ENCODE data around the gene FHOD3. TPM values are rescaled to one million over a fixed set of nuclear protein-coding genes. Genes with fewer than 3 reads are reported as not detected.

FHOD3 gene
- total and polyA plus RNA-seq, 2 of the 4 experiments (the other 2 are of a cell fraction) = 14.6 to 16.0 TPM

GRCh38 chr18:36578871-36579710 lies 281.6 kb downstream of the FHOD3 start:
- dilution Hi-C loops (cut with HindIII; ENCODE audit: low sequenced_read_pairs, unreplicated experiment) = no loop called here

More at GRCh38 chr18:36578871-36579710, 281.6 kb downstream of the FHOD3 start:
- DNase-seq (peak; percentile 62), ATAC-seq (ENCODE audit: low read depth) (peak; percentile 15; the same call in 1 of the 2 replicates)
- in situ Hi-C loops (cut with MboI; ENCODE audit: low sequenced_read_pairs) (no loop called here), intact Hi-C loops (cut with micrococcal nuclease) (loop anchor here (2.0 to 10.0 kb wide), 2 partner anchors 110 to 484 kb away; no protein-coding TSS in a partner anchor)
- Histone ChIP-seq H4K91ac (ENCODE audit: insufficient read depth, low read depth, low read length) (peak overlapping the region; percentile 98), H2BK5ac (ENCODE audit: low read depth, low read length, poor library complexity, severe bottlenecking) (peak overlapping the region; percentile 90), H3K27ac (ENCODE audit: insufficient read depth, low read length) (peak overlapping the region; percentile 89), H2AK9ac (replicated peaks; ENCODE audit: low read depth, low read length, poor library complexity) (peak overlapping the region; percentile 51), H2AK5ac (ENCODE audit: low read depth, low read length) (peak overlapping the region; percentile 94), H4K20me1 (ENCODE audit: insufficient read depth, low read length) (no peaks in the 10 kb centered on the region), H3K36me3 (ENCODE audit: control insufficient read depth, insufficient read depth, low read length) (no peaks in the 10 kb centered on the region), H2BK120ac (ENCODE audit: low read depth, low read length) (peak overlapping the region; percentile 99), H3K9me1 (ENCODE audit: insufficient read depth, low read length) (peaks cover 22% of the 10 kb centered on the region), H3K23ac (ENCODE audit: low read depth, low read length) (peak overlapping the region; percentile 90), H3K18ac (ENCODE audit: low read depth, low read length) (peak overlapping the region; percentile 94), H3K56ac (ENCODE audit: extremely low read depth, insufficient read depth, low read length) (peak overlapping the region; percentile 68; the same call in 1 of the 2 replicates), H2BK15ac (ENCODE audit: low read depth, low read length) (peak overlapping the region; percentile 97; the same call in 2 of the 3 replicates), H3K27me3 (ENCODE audit: control insufficient read depth, insufficient read depth, low read length) (no peaks in the 10 kb centered on the region), H4K8ac (ENCODE audit: low read depth in 2 of 2, low read length in 2 of 2) (peak overlapping the region; percentile 51 to 96; a peak in 3 of 4 replicates), H3K4me3 (ENCODE audit: insufficient read depth, low read depth, low read length) (no peak overlapping the region), H4K5ac (ENCODE audit: low read depth, low read length) (peak overlapping the region; percentile 94), H2BK20ac (ENCODE audit: low read depth, low read length) (peak overlapping the region; percentile 99), H3K14ac (replicated peaks; ENCODE audit: low read depth, low read length) (peak overlapping the region; percentile 98), H3K9ac (ENCODE audit: low read depth, low read length) (peak overlapping the region; percentile 42), H3K4ac (ENCODE audit: low read depth, low read length) (peak overlapping the region; percentile 98), H2AFZ (replicated peaks; ENCODE audit: low read length, poor library complexity) (no peak overlapping the region), H3K4me1 (ENCODE audit: control insufficient read depth, insufficient read depth, low read length) (peaks cover 28% of the 10 kb centered on the region), H3K79me1 (ENCODE audit: low read depth in 1 of 2, low read length in 2 of 2) (peaks cover 0 to 17% of the 10 kb centered on the region in 2 experiments; a peak in 2 of 4 replicates), H3K4me2 (ENCODE audit: low read depth, low read length) (peak overlapping the region; percentile 39; the same call in 1 of the 2 replicates), H3K9me3 (ENCODE audit: control insufficient read depth, insufficient read depth, low read length) (no peaks in the 10 kb centered on the region)
- no TSS peak for BruUV-seq (replicated peaks)
- CTCF ChIA-PET = no interaction called here
- POLR2A ChIA-PET (ENCODE audit: unreplicated experiment) = no interaction called here
- WGBS, 2 experiments (ENCODE audit: extremely low coverage in 2 of 2, insufficient read length in 1 of 2) = 50% methylated on average over 1 of the region's 2 CpGs; no CpG with 5 or more reads in 1 of the 2 experiments
- peak; percentile 60; the same call in 1 of the 2 replicates for TF ChIP-seq CEBPB (IDR thresholded peaks at IDR 0.05; ENCODE audit: low read depth, low read length)
- no peak for TF ChIP-seq NFE2L2 (IDR thresholded peaks at IDR 0.05; ENCODE audit: low read depth, low read length)

Data from IMR-90 (cell line).